NCI-H524 treated with DMSO at 0.1 percent for 48 hours (cell line): ENCODE data around the gene EYA2.

ENCODE experiments used
- DNase-seq: peaks from one replicate; lab custom pipeline; 2025; lab: John Stamatoyannopoulos, UW

Gene EYA2

GRCh38 chr20:47007826-47008655 is 113.4 kb downstream of the EYA2 start:
- DNase-seq = no peak

GRCh38 chr20:47008842-47009518 is 114.3 kb downstream of the EYA2 start:
- DNase-seq = no peak

GRCh38 chr20:47009784-47010183 is 115.1 kb downstream of the EYA2 start:
- no peak for DNase-seq

GRCh38 chr20:47011984-47012383 is 117.3 kb downstream of the EYA2 start:
- DNase-seq = no peak

GRCh38 chr20:47013606-47014005 is 119.0 kb downstream of the EYA2 start:
- DNase-seq = no peak

- DNase-seq = no peak
Measured at GRCh38 chr20:47016068-47016664, 121.5 kb downstream of the EYA2 start.

GRCh38 chr20:47018381-47018780 is 123.7 kb downstream of the EYA2 start:
- DNase-seq = no peak

- peak; percentile 80 for DNase-seq
Measured at GRCh38 chr20:47019121-47019824, 124.6 kb downstream of the EYA2 start.

GRCh38 chr20:47020231-47020630 is 125.6 kb downstream of the EYA2 start:
- DNase-seq = no peak

- DNase-seq = no peak
Measured at GRCh38 chr20:47021850-47022249, 127.2 kb downstream of the EYA2 start.

- peak; percentile 32 for DNase-seq
Measured at GRCh38 chr20:47024461-47024937, 129.9 kb downstream of the EYA2 start.

- DNase-seq = no peak
Measured at GRCh38 chr20:47027042-47027441, 132.4 kb downstream of the EYA2 start.

GRCh38 chr20:47027456-47027855 is 132.8 kb downstream of the EYA2 start:
- no peak for DNase-seq

- DNase-seq = no peak
Measured at GRCh38 chr20:47028487-47028886, 133.8 kb downstream of the EYA2 start.

- no peak for DNase-seq
Measured at GRCh38 chr20:47029845-47030244, 135.2 kb downstream of the EYA2 start.

- DNase-seq = no peak
Measured at GRCh38 chr20:47030271-47030810, 135.7 kb downstream of the EYA2 start.

- no peak for DNase-seq
Measured at GRCh38 chr20:47031004-47031403, 136.4 kb downstream of the EYA2 start.

GRCh38 chr20:47031821-47032220 is 137.2 kb downstream of the EYA2 start:
- no peak for DNase-seq

GRCh38 chr20:47032933-47033578 is 138.4 kb downstream of the EYA2 start:
- DNase-seq = no peak

GRCh38 chr20:47033665-47034064 is 139.0 kb downstream of the EYA2 start:
- DNase-seq = no peak

- DNase-seq = no peak
Measured at GRCh38 chr20:47035026-47035590, 140.5 kb downstream of the EYA2 start.
